Activated CD8-positive, alpha-beta T cell treated with anti-CD3 and anti-CD28 coated beads, Interleukin-2, amount 10 ng/mL, durations not matched to agents 7 days and 5 days (primary cell): ENCODE data around the gene ANKRD23. TPM values are rescaled to one million over a fixed set of nuclear protein-coding genes. Genes with fewer than 3 reads are reported as not detected.

Experiments
- ATAC-seq: fragments of 150-1000 bp; cut with Tn5 transposase; one replicate; pipeline ENCODE4 v1.10.0; 2021; ENCODE audit warnings: moderate library complexity
- CTCF ChIA-PET: fragments of 350-600 bp; sonication (Branson Sonifier 250); formaldehyde crosslinking; loops from one replicate; lab custom pipeline; 2021; ENCODE audit warnings: antibody characterized with exemption; lab: Charles Lee
- POLR2A ChIA-PET: fragments of 350-600 bp; sonication (Branson Sonifier 250); formaldehyde crosslinking; loops from one replicate; lab custom pipeline; 2021; ENCODE audit warnings: antibody characterized with exemption; lab: Charles Lee
- DNase-seq: peaks from one replicate; pipeline ENCODE4 v3.0.0-alpha.2; 2020
- H3K27ac Mint-ChIP-seq: one replicate; pipeline ENCODE4 v1.8.0; 2021; ENCODE audit warnings: mild to moderate bottlenecking, mixed read lengths
- H3K27me3 Mint-ChIP-seq: one replicate; pipeline ENCODE4 v1.8.0; 2021; ENCODE audit warnings: low read depth, mixed read lengths
- H3K36me3 Mint-ChIP-seq: one replicate; pipeline ENCODE4 v1.8.0; 2021; ENCODE audit warnings: low read depth, mixed read lengths
- H3K4me1 Mint-ChIP-seq: one replicate; pipeline ENCODE4 v1.8.0; 2021; ENCODE audit warnings: low read depth, mixed read lengths
- H3K4me3 Mint-ChIP-seq: one replicate; pipeline ENCODE4 v1.8.0; 2021; ENCODE audit warnings: mild to moderate bottlenecking, mixed read lengths
- H3K9me3 Mint-ChIP-seq: one replicate; pipeline ENCODE4 v1.8.0; 2022; ENCODE audit warnings: mixed read lengths; ENCODE audit not compliant: insufficient read depth
- total RNA-seq, 2 experiments: library from RNA; stranded (reverse); gene quantifications; one replicate each; pipeline ENCODE4 v1.2.3, GENCODE V29; 2021

ANKRD23 gene
- total RNA-seq, 2 experiments from 2014 or later: 12.6 to 17.2 TPM

DNA sequence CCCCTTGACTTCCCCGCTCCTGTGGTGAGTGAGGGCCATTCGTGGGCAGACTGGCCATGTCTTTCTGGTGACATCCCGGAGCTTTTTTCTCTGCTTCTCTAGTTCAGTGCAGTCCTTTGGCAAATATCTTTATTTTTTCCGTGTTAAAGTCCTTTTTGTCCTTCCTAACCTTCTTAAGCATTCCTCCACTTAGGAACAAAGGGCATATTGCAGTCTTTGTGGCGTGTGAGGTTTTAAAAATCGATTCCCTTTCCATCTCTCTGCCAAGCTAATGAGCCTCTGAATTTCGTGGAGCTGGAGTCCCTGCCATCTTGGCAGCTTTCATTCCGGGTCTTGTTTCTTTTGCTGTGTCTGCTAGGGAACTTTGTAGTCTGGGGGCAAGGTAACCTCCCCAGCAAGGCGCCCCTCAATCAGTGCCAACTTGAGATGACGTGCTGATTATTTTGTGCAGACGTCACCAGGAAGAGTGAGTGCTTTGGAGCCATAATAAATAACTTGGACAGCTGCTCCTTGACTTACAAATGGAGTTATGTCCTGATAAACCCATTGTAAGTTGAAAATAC lies 22.6 kb downstream of the ANKRD23 start:
- CTCF ChIA-PET: interaction anchor here (0.7 to 3.9 kb wide), 5 partner anchors 11 to 291 kb away, joined by 3 to 13 read pairs (median 7); partner anchors contain the start of genes ANKRD36, ANKRD39 and CNNM4

DNA sequence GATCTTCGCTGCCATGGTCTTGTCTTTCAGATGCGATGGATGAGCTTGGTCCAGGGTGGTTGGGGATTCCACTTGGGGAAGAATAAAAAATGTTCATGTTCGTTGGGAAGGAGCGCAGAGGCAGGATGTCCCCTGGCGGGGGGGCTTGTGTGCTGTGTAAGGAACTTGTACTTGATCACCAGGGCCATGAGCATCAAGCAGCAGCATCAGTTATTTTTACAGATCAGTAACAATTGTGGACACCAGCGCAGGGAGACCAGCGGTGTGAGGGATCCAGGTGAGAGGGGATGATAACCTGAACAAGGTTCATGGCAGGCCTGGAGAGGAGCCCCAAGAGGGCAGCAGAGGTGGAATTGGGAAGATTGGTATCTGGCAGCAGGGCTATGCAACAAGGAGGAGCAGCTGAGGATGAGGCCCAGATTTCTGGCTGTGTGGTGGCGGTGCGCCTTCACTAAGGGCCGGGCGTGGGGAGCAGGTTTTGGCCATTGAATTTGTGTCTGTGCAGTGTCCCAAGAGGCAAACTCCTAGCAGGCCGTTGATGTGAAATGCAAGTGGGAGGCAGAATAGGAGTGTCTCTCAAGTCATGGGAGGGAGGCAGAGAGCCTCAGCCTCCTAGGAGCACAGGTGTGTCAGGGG lies 23.8 kb downstream of the ANKRD23 start:
- Mint-ChIP-seq H3K27ac (peak overlapping the region; percentile 10), H3K36me3 (peaks cover 44% of the 10 kb centered on the region), H3K27me3 (no peaks in the 10 kb centered on the region), H3K4me1 (peaks cover 48% of the 10 kb centered on the region), H3K9me3 (no peaks in the 10 kb centered on the region), H3K4me3 (no peak overlapping the region)
- ChIA-PET CTCF (interaction anchor here (1.0 to 3.9 kb wide), 4 partner anchors 38 to 293 kb away, joined by 3 to 13 read pairs (median 6); partner anchors contain the start of genes ANKRD36, ANKRD39 and CNNM4), POLR2A (interaction anchor here (1.6 to 1.8 kb wide), 2 partner anchors 18 to 19 kb away, joined by 3 to 5 read pairs; no protein-coding TSS in a partner anchor)
- DNase-seq (no peak), ATAC-seq (no peak)

More for the DNA sequence above, 22.6 kb downstream of the ANKRD23 start:
- DNase-seq: no peak
- POLR2A ChIA-PET: interaction anchor here (1.6 to 1.8 kb wide), 2 partner anchors 17 to 18 kb away, joined by 3 to 5 read pairs; no protein-coding TSS in a partner anchor
- H3K4me1 Mint-ChIP-seq: peaks cover 41% of the 10 kb centered on the region
- no peak overlapping the region for H3K4me3 Mint-ChIP-seq
- H3K27ac Mint-ChIP-seq: no peak overlapping the region
- no peak for ATAC-seq
- no peaks in the 10 kb centered on the region for H3K27me3 Mint-ChIP-seq
- no peaks in the 10 kb centered on the region for H3K9me3 Mint-ChIP-seq
- peaks cover 48% of the 10 kb centered on the region for H3K36me3 Mint-ChIP-seq

DNA sequence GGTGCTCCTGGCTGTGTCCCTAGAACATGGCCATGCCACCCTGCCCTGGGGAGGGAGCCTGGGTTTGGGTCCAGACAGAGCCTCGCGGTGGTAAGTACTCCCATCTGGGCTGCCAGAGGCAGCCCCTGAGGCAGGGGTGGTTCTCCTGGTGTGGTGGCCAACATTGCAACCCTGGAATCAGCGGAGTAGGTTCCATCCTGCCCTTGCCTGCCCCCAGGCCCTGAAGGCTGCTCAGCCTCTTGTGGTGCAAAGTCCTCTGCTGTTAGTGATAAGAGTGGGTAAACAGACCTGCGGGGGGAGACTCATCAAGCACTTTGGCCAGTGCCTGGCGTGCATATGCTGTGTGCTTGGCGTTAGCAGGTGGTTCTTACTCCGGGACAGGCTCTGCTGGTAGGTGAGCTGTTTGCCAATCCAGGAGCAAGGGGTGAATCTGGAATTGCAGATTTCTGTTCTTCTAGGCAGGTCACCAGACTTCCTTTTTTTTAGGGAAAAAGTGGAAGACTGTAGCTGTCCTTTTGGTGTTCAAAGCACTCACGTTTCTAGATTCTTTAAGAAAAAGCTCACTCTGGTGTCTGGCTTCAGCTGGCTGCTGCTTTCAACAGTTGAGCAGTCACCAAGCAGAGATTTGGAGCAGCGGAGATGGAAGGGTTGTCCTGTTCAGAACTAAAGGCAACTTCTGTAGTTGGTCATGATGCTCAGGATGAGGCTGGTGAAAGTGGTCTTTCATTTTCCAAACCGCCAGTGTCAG lies 24.5 kb downstream of the ANKRD23 start:
- peaks cover 50% of the 10 kb centered on the region for H3K4me1 Mint-ChIP-seq
- peak overlapping the region; percentile 81 for H3K4me3 Mint-ChIP-seq
- no peak for DNase-seq
- peaks cover 40% of the 10 kb centered on the region for H3K36me3 Mint-ChIP-seq
- ChIA-PET CTCF (interaction anchor here (1.0 to 3.9 kb wide), 4 partner anchors 38 to 293 kb away, joined by 3 to 13 read pairs (median 6); partner anchors contain the start of genes ANKRD36 and ANKRD39), POLR2A (interaction anchor here (1.1 kb wide), 1 partner anchor 108 kb away, joined by 3 read pairs; no protein-coding TSS in a partner anchor)
- no peaks in the 10 kb centered on the region for H3K9me3 Mint-ChIP-seq
- H3K27me3 Mint-ChIP-seq: no peaks in the 10 kb centered on the region
- no peak overlapping the region for H3K27ac Mint-ChIP-seq
- ATAC-seq: no peak

DNA sequence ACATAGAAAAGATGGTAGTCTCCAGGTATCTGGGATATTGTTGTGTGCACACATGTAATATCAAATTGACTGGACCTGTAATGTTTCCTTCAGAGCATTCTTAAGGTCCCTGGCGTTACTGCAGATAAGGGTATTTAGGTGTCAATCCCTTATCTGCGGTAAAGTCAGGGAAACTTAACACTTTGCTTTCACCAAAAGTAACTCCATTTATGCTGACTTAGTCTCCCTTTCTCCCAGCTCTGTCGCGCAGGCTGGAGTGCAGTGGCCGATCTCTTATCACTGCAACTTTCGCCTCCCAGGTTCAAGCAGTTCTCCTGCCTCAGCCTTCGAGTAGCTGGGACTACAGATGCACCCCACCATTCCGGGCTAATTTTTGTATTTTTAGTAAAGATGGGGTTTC lies 25.9 kb downstream of the ANKRD23 start:
- peaks cover 52% of the 10 kb centered on the region for H3K4me1 Mint-ChIP-seq
- H3K27me3 Mint-ChIP-seq: no peaks in the 10 kb centered on the region
- H3K36me3 Mint-ChIP-seq: peaks cover 34% of the 10 kb centered on the region
- CTCF ChIA-PET: interaction anchor here (1.2 to 4.1 kb wide), 4 partner anchors 55 to 295 kb away, joined by 3 to 27 read pairs (median 8); partner anchors contain the start of genes ANKRD36 and CNNM4
- peak overlapping the region; percentile 81 for H3K4me3 Mint-ChIP-seq
- no peak overlapping the region for H3K27ac Mint-ChIP-seq
- DNase-seq: no peak
- H3K9me3 Mint-ChIP-seq: no peaks in the 10 kb centered on the region
- POLR2A ChIA-PET: interaction anchor here (1.7 to 2.0 kb wide), 2 partner anchors 21 to 145 kb away, joined by 4 to 6 read pairs; no protein-coding TSS in a partner anchor
- ATAC-seq: no peak

DNA sequence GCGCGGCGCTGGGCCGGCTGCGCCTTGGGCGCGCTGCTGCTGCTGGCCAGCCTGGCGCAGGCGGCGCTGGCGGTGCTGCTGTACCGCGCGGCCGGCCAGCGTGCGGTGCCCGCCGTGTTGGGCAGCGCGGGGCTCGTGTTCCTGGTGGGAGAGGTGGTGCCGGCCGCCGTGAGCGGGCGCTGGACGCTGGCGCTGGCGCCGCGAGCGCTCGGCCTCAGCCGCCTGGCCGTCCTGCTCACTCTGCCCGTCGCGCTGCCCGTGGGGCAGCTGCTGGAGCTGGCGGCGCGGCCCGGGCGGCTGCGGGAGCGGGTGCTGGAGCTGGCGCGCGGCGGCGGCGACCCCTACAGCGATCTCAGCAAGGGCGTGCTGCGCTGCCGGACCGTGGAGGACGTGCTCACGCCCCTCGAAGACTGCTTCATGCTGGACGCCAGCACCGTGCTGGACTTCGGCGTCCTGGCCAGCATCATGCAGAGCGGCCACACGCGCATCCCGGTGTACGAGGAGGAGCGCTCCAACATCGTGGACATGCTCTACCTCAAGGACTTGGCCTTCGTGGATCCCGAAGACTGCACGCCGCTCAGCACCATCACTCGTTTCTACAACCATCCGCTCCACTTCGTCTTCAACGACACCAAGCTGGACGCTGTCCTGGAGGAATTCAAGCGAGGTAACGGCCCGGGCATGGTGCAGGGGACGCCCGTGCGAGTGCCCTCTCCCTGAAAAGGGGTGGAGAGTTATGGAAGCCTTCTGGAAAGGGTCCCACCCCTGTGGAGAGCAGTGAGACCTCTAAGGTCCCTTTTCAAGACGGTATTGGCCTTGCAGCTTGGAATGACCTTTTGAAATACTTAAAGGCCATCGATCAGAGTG lies 26.8 kb downstream of the ANKRD23 start:
- ATAC-seq (no peak), DNase-seq (no peak)
- Mint-ChIP-seq H3K4me1 (peaks cover 56% of the 10 kb centered on the region), H3K9me3 (no peaks in the 10 kb centered on the region), H3K27me3 (no peaks in the 10 kb centered on the region), H3K36me3 (peaks cover 31% of the 10 kb centered on the region), H3K27ac (peak overlapping the region; percentile 57), H3K4me3 (peak overlapping the region; percentile 81)
- CTCF ChIA-PET: interaction anchor here (0.7 to 4.1 kb wide), 18 partner anchors 8 to 296 kb away, joined by 3 to 27 read pairs (median 4); partner anchors contain the start of genes ANKRD36, ANKRD39 and CNNM4
- POLR2A ChIA-PET: interaction anchor here (0.8 to 2.0 kb wide), 6 partner anchors 11 to 199 kb away, joined by 3 to 6 read pairs (median 4); partner anchors contain the start of gene ANKRD39

DNA sequence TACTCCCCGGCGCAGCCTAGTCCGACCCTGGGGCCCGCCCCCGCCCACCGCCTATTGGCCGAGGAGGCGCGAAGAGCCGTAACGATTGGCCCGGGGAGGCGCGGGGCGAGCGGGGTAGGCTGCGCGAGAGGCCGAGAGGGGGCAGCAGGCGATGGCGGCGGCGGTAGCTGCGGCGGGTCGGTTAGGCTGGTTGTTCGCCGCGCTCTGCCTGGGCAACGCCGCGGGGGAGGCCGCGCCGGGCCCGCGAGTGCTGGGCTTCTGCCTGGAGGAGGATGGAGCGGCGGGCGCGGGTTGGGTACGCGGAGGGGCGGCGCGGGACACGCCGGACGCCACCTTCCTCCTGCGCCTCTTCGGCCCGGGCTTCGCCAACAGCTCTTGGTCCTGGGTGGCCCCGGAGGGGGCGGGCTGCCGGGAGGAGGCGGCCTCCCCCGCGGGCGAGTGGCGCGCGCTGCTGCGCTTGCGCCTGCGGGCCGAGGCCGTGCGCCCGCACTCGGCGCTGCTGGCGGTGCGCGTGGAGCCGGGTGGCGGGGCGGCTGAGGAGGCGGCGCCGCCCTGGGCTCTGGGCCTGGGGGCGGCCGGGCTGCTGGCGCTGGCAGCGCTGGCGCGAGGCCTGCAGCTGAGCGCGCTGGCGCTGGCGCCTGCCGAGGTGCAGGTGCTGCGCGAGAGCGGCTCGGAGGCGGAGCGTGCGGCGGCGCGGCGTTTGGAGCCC lies 27.5 kb downstream of the ANKRD23 start, which contains the start of gene CNNM3:
Gene CNNM3 (plus strand): TSS at position 142 of the 709 bp plus-strand sequence. CDS start 10 bp downstream, at position 152.
- peak within 1 kb of the TSS; percentile 71 for H3K27ac Mint-ChIP-seq
- peaks cover 53% of the 10 kb centered on the region for H3K4me1 Mint-ChIP-seq
- DNase-seq (peak; percentile 96), ATAC-seq (peak; percentile 95)
- no peaks in the 10 kb centered on the region for H3K27me3 Mint-ChIP-seq
- ChIA-PET POLR2A (interaction anchor here (0.8 to 2.0 kb wide), 7 partner anchors 10 to 198 kb away, joined by 3 to 9 read pairs (median 4); partner anchors contain the start of gene ANKRD39), CTCF (interaction anchor here (0.6 to 4.1 kb wide), 19 partner anchors 9 to 297 kb away, joined by 3 to 27 read pairs (median 4); partner anchors contain the start of genes ANKRD36, ANKRD39 and CNNM4)
- peak within 1 kb of the TSS; percentile 89 for H3K4me3 Mint-ChIP-seq
- peaks cover 30% of the 10 kb centered on the region for H3K36me3 Mint-ChIP-seq
- no peaks in the 10 kb centered on the region for H3K9me3 Mint-ChIP-seq

DNA sequence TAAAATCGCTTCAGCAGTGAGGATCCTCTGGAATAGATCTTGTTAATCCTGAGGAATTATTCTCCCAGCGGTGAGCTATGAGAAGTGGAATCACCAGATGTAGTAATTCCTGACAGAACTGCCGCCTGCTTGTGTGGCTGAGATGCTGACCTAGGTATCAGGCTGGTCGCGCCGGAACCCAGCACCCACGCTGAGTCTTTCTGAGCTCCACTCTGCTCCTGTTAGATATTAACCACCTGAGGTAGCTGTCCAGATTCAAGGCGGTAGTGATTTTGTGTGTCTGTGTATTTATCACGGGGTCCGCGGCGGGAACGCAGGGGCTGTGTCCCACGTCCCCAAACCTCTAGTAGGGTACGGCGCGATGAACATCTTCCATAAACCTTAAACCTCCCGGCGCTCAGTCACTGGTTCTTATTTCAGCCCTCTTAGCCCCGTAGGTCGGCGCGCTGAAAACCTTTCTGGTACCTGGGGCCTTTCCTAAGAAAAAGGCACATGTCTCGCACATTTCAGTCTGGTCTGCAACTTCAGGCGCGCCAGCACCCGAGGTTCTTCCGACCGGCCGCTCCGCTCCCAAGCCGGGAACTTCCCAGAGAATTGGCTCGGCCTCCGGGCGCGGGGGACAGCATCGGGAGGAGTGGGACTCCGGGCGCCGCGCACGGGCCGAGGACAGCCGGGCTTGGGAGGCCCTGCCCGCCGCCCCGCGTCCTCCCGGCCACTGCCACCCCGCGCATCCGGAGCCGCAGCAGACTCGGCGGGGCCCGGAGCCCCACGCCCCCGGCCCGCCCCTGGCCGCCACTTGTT lies 28.3 kb downstream of the ANKRD23 start:
- Mint-ChIP-seq H3K36me3 (peaks cover 27% of the 10 kb centered on the region), H3K4me3 (peak overlapping the region; percentile 89), H3K4me1 (peaks cover 46% of the 10 kb centered on the region), H3K27ac (peak overlapping the region; percentile 66), H3K9me3 (no peaks in the 10 kb centered on the region), H3K27me3 (no peaks in the 10 kb centered on the region)
- ChIA-PET CTCF (interaction anchor here (0.9 to 4.1 kb wide), 12 partner anchors 9 to 297 kb away, joined by 3 to 27 read pairs (median 6); partner anchors contain the start of genes ANKRD36, ANKRD39 and CNNM4), POLR2A (interaction anchor here (0.6 to 2.0 kb wide), 4 partner anchors 41 to 147 kb away, joined by 3 to 9 read pairs (median 5); no protein-coding TSS in a partner anchor)
- ATAC-seq (peak; percentile 1), DNase-seq (no peak)

DNA sequence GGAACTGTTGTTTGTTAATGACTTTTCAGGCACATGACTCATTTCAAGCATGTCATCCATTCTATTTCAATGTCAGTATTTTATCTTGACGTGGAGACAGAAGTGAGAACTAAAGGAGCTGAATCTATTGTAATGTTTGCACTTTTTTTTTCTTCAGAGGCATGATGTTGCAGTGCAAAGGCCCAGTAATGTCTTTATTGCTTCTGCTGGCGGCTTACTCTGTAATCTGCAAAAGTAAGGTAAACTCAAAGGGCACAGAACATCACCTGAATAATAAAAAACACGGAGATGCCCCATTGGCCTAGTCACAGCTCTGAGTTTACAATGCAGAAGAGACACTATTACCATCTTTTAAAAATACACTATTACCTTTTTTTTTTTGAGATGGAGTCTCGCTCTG lies 30.2 kb downstream of the ANKRD23 start:
- Mint-ChIP-seq H3K9me3 (no peaks in the 10 kb centered on the region), H3K4me1 (peaks cover 27% of the 10 kb centered on the region), H3K36me3 (peaks cover 15% of the 10 kb centered on the region), H3K27ac (no peak overlapping the region), H3K4me3 (no peak overlapping the region), H3K27me3 (no peaks in the 10 kb centered on the region)
- ChIA-PET CTCF (interaction anchor here (0.7 to 1.4 kb wide), 3 partner anchors 13 to 139 kb away, joined by 3 to 5 read pairs (median 3); partner anchors contain the start of gene ANKRD39), POLR2A (interaction anchor here (0.8 kb wide), 1 partner anchor 14 kb away, joined by 3 read pairs; no protein-coding TSS in a partner anchor)
- DNase-seq (no peak), ATAC-seq (no peak)

DNA sequence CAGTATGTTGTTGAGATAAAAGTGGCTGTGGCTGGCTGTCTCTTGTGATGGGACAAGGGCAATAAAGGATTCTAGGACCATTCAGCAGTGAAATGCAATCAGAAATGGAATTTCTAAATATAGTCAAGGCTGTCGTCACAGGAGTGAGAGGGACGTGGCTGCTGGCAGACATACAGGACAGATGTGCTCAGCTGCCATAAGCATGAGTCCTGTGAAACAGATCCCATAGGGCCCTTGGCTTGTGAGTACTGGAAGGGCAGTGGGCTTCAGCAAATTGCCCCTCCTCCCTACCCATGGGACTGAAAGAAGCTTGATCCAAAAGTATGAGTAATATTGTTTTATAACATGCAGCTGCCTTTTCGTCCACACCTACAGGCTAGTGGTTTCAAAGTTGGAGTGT lies 31.9 kb downstream of the ANKRD23 start:
- ATAC-seq (no peak), DNase-seq (no peak)
- H3K27me3 Mint-ChIP-seq: no peaks in the 10 kb centered on the region
- peaks cover 3% of the 10 kb centered on the region for H3K36me3 Mint-ChIP-seq
- no peak overlapping the region for H3K27ac Mint-ChIP-seq
- ChIA-PET POLR2A (no interaction called here), CTCF (interaction anchor here (1.4 kb wide), 1 partner anchor 46 kb away, joined by 3 read pairs; the partner anchor contains the start of gene ANKRD39)
- H3K9me3 Mint-ChIP-seq: no peaks in the 10 kb centered on the region
- no peak overlapping the region for H3K4me3 Mint-ChIP-seq
- H3K4me1 Mint-ChIP-seq: peaks cover 16% of the 10 kb centered on the region
